HAP-1 (cell line): ENCODE measurements around the gene CCSER2.
"Not testable (repeated sequence)": the region's sequence is repeated elsewhere in the genome, so short reads cannot be mapped to it uniquely, and the experiment has no call there.

Experiments
- DNase-seq, 2 experiments: peaks; one replicate each; pipeline ENCODE4 v3.0.0-alpha.2; 2016 to 2020; ENCODE audit warnings: low spot score in 2 of 2
- H3K27me3 ChIP-seq: fragments of 250-450 bp; sonication (Bioruptor Pico); 2 replicates; pipeline ENCODE4 v1.5.1; 2020; ENCODE audit warnings: low read depth, mild to moderate bottlenecking, moderate library complexity
- H3K36me3 ChIP-seq: fragments of 250-450 bp; sonication (Bioruptor Pico); replicated peaks from 2 replicates; pipeline ENCODE4 v1.5.1; 2020; ENCODE audit warnings: mild to moderate bottlenecking
- H3K4me1 ChIP-seq: fragments of 250-450 bp; sonication (Bioruptor Pico); 2 replicates; pipeline ENCODE4 v1.5.1; 2020; ENCODE audit warnings: mild to moderate bottlenecking
- H3K4me3 ChIP-seq: fragments of 250-450 bp; sonication (Bioruptor Pico); 2 replicates; pipeline ENCODE4 v1.5.1; 2020; ENCODE audit warnings: mild to moderate bottlenecking, moderate library complexity
- H3K9me3 ChIP-seq: fragments of 250-450 bp; sonication (Bioruptor Pico); 2 replicates; pipeline ENCODE4 v1.5.1; 2020; ENCODE audit warnings: mild to moderate bottlenecking, moderate library complexity
- in situ Hi-C: fragments of 300-500 bp; cut with MboI; formaldehyde crosslinking; loops from 3 replicates; pipeline ENCODE4 v1.14.3; 2020; ENCODE audit warnings: low sequenced_read_pairs, inconsistent platforms, mixed read lengths

Gene CCSER2

GRCh38 chr10:84484541-84484940 is 156.2 kb downstream of the CCSER2 start:
- no peak for DNase-seq
- Histone ChIP-seq H3K4me3 (no peak overlapping the region), H3K27me3 (no peaks in the 10 kb centered on the region), H3K9me3 (no peaks in the 10 kb centered on the region), H3K4me1 (no peaks in the 10 kb centered on the region), H3K36me3 (no peaks in the 10 kb centered on the region; the same call in 1 of the 2 replicates)
- in situ Hi-C loops, result no loop called here

GRCh38 chr10:84493361-84493760 is 165.0 kb downstream of the CCSER2 start:
- no peaks in the 10 kb centered on the region for H3K36me3 ChIP-seq

GRCh38 chr10:84493951-84494848 is 165.8 kb downstream of the CCSER2 start:
- H3K9me3 ChIP-seq, result no peaks in the 10 kb centered on the region
- no peak for DNase-seq
- peaks cover 20% of the 10 kb centered on the region for H3K4me1 ChIP-seq
- no peak overlapping the region for H3K4me3 ChIP-seq
- in situ Hi-C loops, result no loop called here
- no peaks in the 10 kb centered on the region for H3K36me3 ChIP-seq
- no peaks in the 10 kb centered on the region for H3K27me3 ChIP-seq

More at GRCh38 chr10:84493361-84493760, 165.0 kb downstream of the CCSER2 start:
- Histone ChIP-seq H3K27me3 (no peaks in the 10 kb centered on the region), H3K9me3 (no peaks in the 10 kb centered on the region), H3K4me1 (peaks cover 20% of the 10 kb centered on the region), H3K4me3 (no peak overlapping the region)
- DNase-seq, result peak in 1 of 2 experiments; percentile 52
- in situ Hi-C loops, result no loop called here

GRCh38 chr10:84494849-84495180 is 166.4 kb downstream of the CCSER2 start:
- no peak overlapping the region for H3K4me3 ChIP-seq
- no peak for DNase-seq
- no peaks in the 10 kb centered on the region for H3K36me3 ChIP-seq
- H3K9me3 ChIP-seq, result no peaks in the 10 kb centered on the region
- in situ Hi-C loops, result no loop called here
- H3K4me1 ChIP-seq, result peaks cover 20% of the 10 kb centered on the region
- no peaks in the 10 kb centered on the region for H3K27me3 ChIP-seq

- H3K4me1 ChIP-seq, result peaks cover 11% of the 10 kb centered on the region
- in situ Hi-C loops, result no loop called here
- no peak for DNase-seq
- H3K9me3 ChIP-seq, result no peaks in the 10 kb centered on the region
- H3K27me3 ChIP-seq, result no peaks in the 10 kb centered on the region
- H3K36me3 ChIP-seq, result no peaks in the 10 kb centered on the region
- H3K4me3 ChIP-seq, result no peak overlapping the region
These were observed 169.6 kb downstream of the CCSER2 start for GRCh38 chr10:84497978-84498377.

- DNase-seq, H3K4me1 ChIP-seq, H3K36me3 ChIP-seq, H3K9me3 ChIP-seq, H3K27me3 ChIP-seq, H3K4me3 ChIP-seq, in situ Hi-C loops: not testable (repeated sequence)
These were observed 170.7 kb downstream of the CCSER2 start for GRCh38 chr10:84499039-84499438.

GRCh38 chr10:84499846-84500245 is 171.5 kb downstream of the CCSER2 start:
- in situ Hi-C loops, result no loop called here
- Histone ChIP-seq H3K9me3 (no peaks in the 10 kb centered on the region), H3K4me1 (no peaks in the 10 kb centered on the region), H3K4me3 (no peak overlapping the region), H3K27me3 (no peaks in the 10 kb centered on the region), H3K36me3 (no peaks in the 10 kb centered on the region)
- DNase-seq, result no peak

- in situ Hi-C loops, result no loop called here
- no peaks in the 10 kb centered on the region for H3K9me3 ChIP-seq
- DNase-seq, result peak in 1 of 2 experiments; percentile 21
- H3K4me3 ChIP-seq, result no peak overlapping the region
- H3K27me3 ChIP-seq, result no peaks in the 10 kb centered on the region
- H3K36me3 ChIP-seq, result no peaks in the 10 kb centered on the region
- H3K4me1 ChIP-seq, result peaks cover 9% of the 10 kb centered on the region
These were observed 181.7 kb downstream of the CCSER2 start for GRCh38 chr10:84510121-84510520.

- in situ Hi-C loops, result no loop called here
These were observed 182.7 kb downstream of the CCSER2 start for GRCh38 chr10:84511106-84511505.

GRCh38 chr10:84511709-84512285 is 183.4 kb downstream of the CCSER2 start:
- Histone ChIP-seq H3K36me3 (no peaks in the 10 kb centered on the region), H3K27me3 (no peaks in the 10 kb centered on the region), H3K9me3 (no peaks in the 10 kb centered on the region), H3K4me3 (no peak overlapping the region), H3K4me1 (peaks cover 9% of the 10 kb centered on the region)
- in situ Hi-C loops, result no loop called here
- DNase-seq, result no peak

More at GRCh38 chr10:84511106-84511505, 182.7 kb downstream of the CCSER2 start:
- no peaks in the 10 kb centered on the region for H3K9me3 ChIP-seq
- no peaks in the 10 kb centered on the region for H3K27me3 ChIP-seq
- no peak overlapping the region for H3K4me3 ChIP-seq
- no peaks in the 10 kb centered on the region for H3K36me3 ChIP-seq
- peaks cover 9% of the 10 kb centered on the region for H3K4me1 ChIP-seq
- DNase-seq, result no peak

- H3K36me3 ChIP-seq, result no peaks in the 10 kb centered on the region
- no peaks in the 10 kb centered on the region for H3K27me3 ChIP-seq
- DNase-seq, result no peak
- peaks cover 14% of the 10 kb centered on the region for H3K4me1 ChIP-seq
- H3K9me3 ChIP-seq, result 0 out of 2 replicates have a peak, but pooled peaks cover 1% of the 10 kb centered on the region
- in situ Hi-C loops, result no loop called here
- H3K4me3 ChIP-seq, result no peak overlapping the region
These were observed 189.2 kb downstream of the CCSER2 start for GRCh38 chr10:84517554-84517953.

- DNase-seq, result no peak
- in situ Hi-C loops, result no loop called here
- Histone ChIP-seq H3K9me3 (0 out of 2 replicates have a peak, but pooled peaks cover 2% of the 10 kb centered on the region), H3K4me3 (no peak overlapping the region), H3K4me1 (peaks cover 13% of the 10 kb centered on the region; the same call in 1 of the 2 replicates), H3K27me3 (no peaks in the 10 kb centered on the region), H3K36me3 (no peaks in the 10 kb centered on the region)
These were observed 190.8 kb downstream of the CCSER2 start for GRCh38 chr10:84519235-84519634.

GRCh38 chr10:84521013-84521412 is 192.6 kb downstream of the CCSER2 start:
- no peaks in the 10 kb centered on the region for H3K36me3 ChIP-seq
- in situ Hi-C loops, result no loop called here

GRCh38 chr10:84521468-84521867 is 193.1 kb downstream of the CCSER2 start:
- Histone ChIP-seq H3K4me3 (no peak overlapping the region), H3K4me1 (peaks cover 7% of the 10 kb centered on the region; the same call in 1 of the 2 replicates), H3K27me3 (no peaks in the 10 kb centered on the region), H3K9me3 (0 out of 2 replicates have a peak, but pooled peaks cover 2% of the 10 kb centered on the region), H3K36me3 (no peaks in the 10 kb centered on the region)
- DNase-seq, result no peak
- in situ Hi-C loops, result no loop called here

More at GRCh38 chr10:84521013-84521412, 192.6 kb downstream of the CCSER2 start:
- DNase-seq, result no peak
- 0 out of 2 replicates have a peak, but pooled peaks cover 2% of the 10 kb centered on the region for H3K9me3 ChIP-seq
- no peaks in the 10 kb centered on the region for H3K27me3 ChIP-seq
- H3K4me1 ChIP-seq, result peaks cover 7% of the 10 kb centered on the region; the same call in 1 of the 2 replicates
- H3K4me3 ChIP-seq, result no peak overlapping the region
